Measurements from ENCODE around the gene TRIM62.
"Not testable (repeated sequence)": the region's sequence is repeated elsewhere in the genome, so short reads cannot be mapped to it uniquely, and the experiment has no call there.

DNA sequence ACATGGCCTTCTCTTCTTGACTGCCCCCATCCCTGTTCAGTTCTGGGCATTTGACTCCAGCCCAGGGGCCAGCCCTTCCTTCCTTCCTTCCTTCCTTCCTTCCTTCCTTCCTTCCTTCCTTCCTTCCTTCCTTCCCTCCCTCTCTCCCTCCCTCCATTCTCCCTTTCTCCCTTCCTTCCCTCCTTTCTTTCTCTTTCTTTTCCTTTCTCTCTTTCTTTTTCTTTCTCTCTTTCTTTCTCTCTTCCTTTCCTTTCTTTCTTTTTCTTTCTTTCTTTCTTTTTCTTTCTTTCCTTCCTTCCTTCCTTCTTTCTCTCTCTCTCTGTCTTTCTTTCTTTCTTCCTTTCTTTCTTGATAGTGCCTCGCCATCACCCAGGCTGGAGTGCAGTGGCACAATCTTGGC lies 45.8 kb downstream of the TRIM62 start:
- TF ChIP-seq POLR2AphosphoS5, POLR2A, EP300 (IDR thresholded peaks at IDR 0.05): not testable (repeated sequence)
- TF ChIP-seq, protein P1, sequence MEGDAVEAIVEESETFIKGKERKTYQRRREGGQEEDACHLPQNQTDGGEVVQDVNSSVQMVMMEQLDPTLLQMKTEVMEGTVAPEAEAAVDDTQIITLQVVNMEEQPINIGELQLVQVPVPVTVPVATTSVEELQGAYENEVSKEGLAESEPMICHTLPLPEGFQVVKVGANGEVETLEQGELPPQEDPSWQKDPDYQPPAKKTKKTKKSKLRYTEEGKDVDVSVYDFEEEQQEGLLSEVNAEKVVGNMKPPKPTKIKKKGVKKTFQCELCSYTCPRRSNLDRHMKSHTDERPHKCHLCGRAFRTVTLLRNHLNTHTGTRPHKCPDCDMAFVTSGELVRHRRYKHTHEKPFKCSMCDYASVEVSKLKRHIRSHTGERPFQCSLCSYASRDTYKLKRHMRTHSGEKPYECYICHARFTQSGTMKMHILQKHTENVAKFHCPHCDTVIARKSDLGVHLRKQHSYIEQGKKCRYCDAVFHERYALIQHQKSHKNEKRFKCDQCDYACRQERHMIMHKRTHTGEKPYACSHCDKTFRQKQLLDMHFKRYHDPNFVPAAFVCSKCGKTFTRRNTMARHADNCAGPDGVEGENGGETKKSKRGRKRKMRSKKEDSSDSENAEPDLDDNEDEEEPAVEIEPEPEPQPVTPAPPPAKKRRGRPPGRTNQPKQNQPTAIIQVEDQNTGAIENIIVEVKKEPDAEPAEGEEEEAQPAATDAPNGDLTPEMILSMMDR (IDR thresholded peaks at IDR 0.05) = not testable (repeated sequence)

Data from gastroesophageal sphincter (tissue), 3 donors.